GM19023 (cell line): ENCODE data around the gene EYA2.

Experiments
- ATAC-seq: cut with Tn5 transposase; IDR thresholded peaks from one replicate; pipeline ENCODE4 v1.9.1; 2021; ENCODE audit warnings: mild to moderate bottlenecking, moderate library complexity; ENCODE audit not compliant: unreplicated experiment

Gene EYA2

DNA sequence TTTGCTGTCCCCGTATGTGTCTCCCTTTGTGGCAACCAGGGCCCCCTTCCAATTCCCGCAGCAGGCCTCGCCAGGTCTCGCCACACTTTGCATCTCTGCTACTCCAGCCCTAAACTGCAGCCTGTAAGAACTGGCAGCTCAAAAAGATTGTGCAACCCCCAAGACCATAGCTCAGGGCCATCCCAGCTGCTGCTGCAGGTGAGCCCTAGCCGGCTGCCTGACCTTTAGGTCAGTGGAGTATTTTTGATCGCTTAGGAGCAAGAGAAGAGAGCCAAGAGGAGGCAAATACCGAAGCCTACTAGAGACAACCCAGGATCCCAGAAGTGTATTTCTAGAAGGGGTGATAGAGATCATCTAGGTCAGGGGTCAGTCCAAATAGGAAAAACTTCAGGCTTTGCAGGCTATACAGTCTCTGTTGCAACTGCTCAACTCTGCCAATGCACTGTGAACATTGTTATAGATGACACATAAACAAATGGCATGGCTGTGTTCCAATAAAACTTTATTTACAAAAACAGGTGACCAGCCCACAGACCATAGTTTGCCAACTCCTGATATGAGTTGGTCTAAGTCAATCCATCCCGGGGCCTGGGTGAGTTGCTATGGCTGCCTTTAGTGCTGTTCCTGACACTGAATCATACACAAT is 138.4 kb downstream of the EYA2 start:
- ATAC-seq: no peak

GRCh38 chr20:47033665-47034064 is 139.0 kb downstream of the EYA2 start:
- ATAC-seq: no peak

GRCh38 chr20:47035026-47035590 is 140.5 kb downstream of the EYA2 start:
- no peak for ATAC-seq

DNA sequence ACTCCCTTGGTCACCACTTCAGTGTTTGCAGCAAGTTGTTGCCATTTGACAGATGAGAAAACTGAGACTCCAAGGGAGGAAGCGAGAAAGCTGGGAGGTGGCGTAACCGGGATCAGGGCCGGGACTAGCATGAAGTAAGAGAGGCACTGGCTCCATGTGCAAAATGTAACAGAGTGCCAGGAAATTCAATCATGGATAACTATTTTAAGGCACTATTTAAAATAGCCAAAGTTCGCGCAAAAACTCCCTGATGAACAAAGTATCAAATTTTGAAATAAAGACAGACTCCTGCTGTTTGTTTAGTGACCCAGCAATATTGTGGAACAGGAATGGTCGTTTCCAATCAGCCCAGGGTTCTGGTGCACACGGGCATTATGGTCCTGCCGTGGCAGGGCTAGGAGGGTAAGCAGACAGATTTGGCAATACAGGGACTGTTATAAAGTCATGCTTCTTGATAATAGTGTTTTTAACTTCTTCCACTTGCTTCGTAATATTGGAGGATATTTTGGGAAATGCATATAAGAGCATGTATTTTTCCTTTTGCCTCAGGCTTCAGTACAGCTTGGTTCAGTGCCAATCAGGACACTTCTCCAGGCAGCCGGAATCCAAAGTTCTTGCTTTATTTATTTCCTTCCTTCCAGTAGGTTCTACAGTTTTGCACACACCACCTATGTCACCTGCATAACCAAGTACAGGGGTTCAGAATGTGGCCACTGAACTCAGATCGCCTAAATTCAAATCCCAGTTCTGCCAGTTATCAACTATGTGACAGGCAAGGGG is 141.6 kb downstream of the EYA2 start:
- ATAC-seq: no peak

DNA sequence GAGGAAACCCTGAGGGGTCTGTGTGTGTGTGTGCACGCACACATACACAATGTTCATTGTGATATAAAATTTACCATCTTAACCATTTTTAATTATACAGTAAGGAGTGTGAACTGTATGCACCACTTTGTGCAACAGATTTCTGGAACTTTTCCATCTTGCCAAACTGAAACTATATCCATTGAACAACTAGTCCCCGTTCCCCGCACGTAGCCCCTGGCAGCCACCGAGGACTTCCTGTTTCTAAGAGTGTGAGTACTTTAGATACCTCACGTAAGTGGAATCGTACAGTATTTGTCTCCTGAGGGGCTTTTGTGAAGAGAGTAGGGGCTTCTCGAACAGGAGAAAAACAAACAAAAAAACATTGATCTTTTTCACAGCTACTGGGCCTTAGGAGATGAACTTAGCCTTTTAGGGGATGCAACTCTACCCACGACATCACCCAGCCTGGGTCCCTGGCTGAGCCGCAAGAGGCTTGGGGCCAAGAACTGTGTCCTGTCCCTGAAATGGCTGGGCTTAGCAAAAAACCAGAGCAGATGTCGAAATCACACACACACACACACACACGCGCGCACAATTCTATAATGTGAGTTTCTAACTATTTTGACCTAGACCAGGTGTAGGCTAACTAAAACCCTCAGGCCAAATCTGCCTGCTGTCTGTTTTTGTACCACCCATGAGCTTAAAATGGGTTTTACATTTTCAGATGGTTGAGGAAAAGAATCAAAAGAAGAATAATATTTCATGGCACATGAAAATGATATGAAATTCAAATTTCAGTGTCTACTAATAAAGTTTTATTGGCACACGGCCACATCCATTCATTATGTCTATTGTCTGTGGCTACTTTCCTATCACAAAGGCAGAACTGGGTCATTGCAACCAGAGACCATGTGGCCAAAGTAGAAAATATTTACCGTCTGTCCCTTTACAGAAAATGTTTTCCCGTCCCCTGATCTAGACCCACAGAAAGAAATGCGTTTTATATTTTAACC is 144.2 kb downstream of the EYA2 start:
- no peak for ATAC-seq

GRCh38 chr20:47040506-47041125 is 146.0 kb downstream of the EYA2 start:
- ATAC-seq: no peak

GRCh38 chr20:47041396-47041899 is 146.8 kb downstream of the EYA2 start:
- no peak for ATAC-seq

DNA sequence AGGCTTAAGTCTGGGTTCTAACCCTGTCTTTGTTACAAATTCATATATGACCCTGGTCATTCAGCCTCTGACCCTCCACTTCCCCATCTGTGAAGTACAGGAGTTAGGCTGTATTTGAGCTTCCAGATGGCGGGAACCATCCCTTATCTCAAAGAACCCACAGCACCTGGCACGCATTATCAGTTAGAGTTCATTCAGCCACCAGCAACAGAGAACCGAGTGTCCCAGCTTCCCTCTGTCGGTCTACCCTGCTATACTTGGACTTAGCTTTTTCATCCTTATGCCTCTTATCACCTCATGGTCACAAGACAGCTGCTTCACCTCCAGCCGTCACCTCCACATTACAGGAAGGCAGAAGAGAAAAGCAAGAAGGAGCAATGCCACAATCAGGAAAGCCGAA is 147.8 kb downstream of the EYA2 start:
- no peak for ATAC-seq

- no peak for ATAC-seq
Observed at GRCh38 chr20:47043086-47043485, 148.4 kb downstream of the EYA2 start.

DNA sequence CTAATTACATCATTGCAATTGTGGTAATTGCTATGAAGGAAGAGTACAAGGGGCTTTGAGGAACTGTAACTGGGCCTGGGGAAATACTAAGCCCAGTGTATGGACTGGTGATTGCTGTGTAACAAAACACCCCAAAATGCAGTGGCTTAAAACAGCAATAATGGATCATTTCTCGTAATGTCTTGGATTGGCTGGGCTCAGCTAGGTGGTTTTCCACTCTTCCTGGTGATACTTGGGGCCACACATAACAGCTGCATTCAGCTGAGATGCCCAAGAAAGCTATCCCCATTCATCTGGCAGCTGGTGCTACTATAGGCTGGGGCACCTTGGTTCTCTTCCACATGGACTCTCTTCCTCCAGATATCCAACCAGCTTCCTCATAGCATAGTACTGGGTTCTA is 150.3 kb downstream of the EYA2 start:
- ATAC-seq: no peak

GRCh38 chr20:47048054-47048453 is 153.4 kb downstream of the EYA2 start:
- ATAC-seq: no peak

DNA sequence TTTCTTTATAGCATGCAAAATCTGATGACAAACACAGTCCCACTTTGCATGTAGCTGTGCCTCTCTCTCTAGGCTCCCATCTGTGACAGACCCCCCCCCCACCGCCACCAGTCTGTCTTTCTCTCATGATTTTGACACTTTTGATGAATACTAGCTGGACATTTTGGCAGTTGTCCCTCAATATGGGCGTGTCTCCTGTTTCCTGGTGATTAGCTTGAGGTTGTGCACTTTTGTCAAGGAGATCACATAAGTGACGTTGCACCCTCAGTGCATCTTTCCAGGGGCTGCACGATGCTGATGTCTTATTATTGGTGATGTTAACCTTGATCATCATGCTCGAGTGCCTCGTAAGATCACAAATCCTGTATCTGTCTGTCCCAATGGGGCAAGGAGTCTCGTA is 155.1 kb downstream of the EYA2 start:
- no peak for ATAC-seq

- ATAC-seq: no peak
Observed at GRCh38 chr20:47050996-47051395, 156.4 kb downstream of the EYA2 start.

DNA sequence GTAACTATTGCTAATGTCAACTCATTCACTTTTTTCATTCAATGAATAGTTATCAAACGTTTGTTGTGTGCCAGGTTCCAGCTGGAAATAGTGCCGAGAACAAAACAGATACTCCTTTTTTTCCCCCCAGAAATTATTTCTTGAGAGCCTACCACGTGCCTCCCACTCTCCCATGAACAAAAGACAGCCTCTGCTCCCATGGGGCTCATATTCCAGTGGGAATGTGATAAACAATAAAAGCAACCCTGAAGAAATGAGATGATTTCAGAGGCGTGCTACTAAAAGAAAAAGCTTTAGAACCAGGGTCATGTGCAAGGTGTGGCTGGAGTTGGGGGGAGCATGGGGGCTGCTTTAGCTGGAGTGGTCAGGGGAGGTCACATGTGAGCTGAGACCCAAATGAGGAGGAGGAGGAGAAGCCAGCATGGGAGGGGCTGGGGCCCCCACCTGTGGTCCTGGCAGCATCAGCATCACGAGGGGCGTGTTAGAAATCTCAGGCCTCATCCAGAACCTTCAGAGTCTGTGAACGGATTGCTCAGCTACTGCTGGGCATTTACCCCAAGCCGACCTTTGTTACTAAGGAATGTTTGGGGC is 157.4 kb downstream of the EYA2 start:
- ATAC-seq: no peak

- no peak for ATAC-seq
Observed at GRCh38 chr20:47054506-47054905, 159.9 kb downstream of the EYA2 start.

GRCh38 chr20:47054945-47055344 is 160.3 kb downstream of the EYA2 start:
- ATAC-seq: no peak

GRCh38 chr20:47055699-47056369 is 161.2 kb downstream of the EYA2 start:
- ATAC-seq: no peak

- ATAC-seq: no peak
Observed at GRCh38 chr20:47057661-47058060, 163.0 kb downstream of the EYA2 start.

DNA sequence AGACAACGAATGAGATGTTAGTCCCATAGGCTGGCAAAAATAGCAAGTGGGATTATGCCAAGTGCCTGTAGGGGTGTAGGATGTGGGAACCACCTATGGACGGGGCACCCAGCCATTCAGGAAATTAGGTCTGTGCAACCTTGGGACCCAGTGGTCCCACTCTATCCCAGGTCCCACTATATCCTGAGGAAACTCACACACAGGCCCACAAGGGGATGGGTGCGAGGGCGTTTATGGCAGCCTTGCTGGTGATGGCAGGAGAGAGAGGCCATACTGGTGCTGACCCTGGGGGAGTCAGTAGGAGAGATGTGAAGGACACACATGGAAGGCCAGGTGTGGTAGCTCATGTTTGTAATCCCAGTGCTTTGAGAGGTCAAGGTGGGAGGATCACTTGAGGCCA is 163.6 kb downstream of the EYA2 start:
- no peak for ATAC-seq

GRCh38 chr20:47059536-47059935 is 164.9 kb downstream of the EYA2 start:
- ATAC-seq: no peak
